HG03103 (cell line): ENCODE measurements around the gene TSPY9.
"Not testable (repeated sequence)": the region's sequence is repeated elsewhere in the genome, so short reads cannot be mapped to it uniquely, and the experiment has no call there.

Experiments
- ATAC-seq: cut with Tn5 transposase; IDR thresholded peaks from one replicate; pipeline ENCODE4 v1.9.1; 2021; ENCODE audit warnings: low read depth; ENCODE audit not compliant: unreplicated experiment

The TSPY9 gene

GRCh38 chrY:9486967-9487366, at the start of gene TSPY9:
Gene TSPY9, plus strand, starts transcription at chrY:9487267. Its CDS starts 46 bp downstream, at chrY:9487313.
- ATAC-seq, result not testable (repeated sequence)

GRCh38 chrY:9466655-9467054, 20.4 kb upstream of the TSPY9 start, which contains the start of gene TSPY1:
Gene TSPY1, plus strand, starts transcription at chrY:9466955. Its CDS starts 46 bp downstream, at chrY:9467001.
- ATAC-seq, result not testable (repeated sequence)

- not testable (repeated sequence) for ATAC-seq
Measured at GRCh38 chrY:9504396-9504795, 17.3 kb downstream of the TSPY9 start.

- not testable (repeated sequence) for ATAC-seq
Measured at GRCh38 chrY:9516287-9516686, 29.2 kb downstream of the TSPY9 start.

GRCh38 chrY:9527580-9527979, 40.5 kb downstream of the TSPY9 start, which contains the start of gene TSPY10:
Gene TSPY10, plus strand, starts transcription at chrY:9527880. Its CDS starts 46 bp downstream, at chrY:9527926.
- not testable (repeated sequence) for ATAC-seq
